ENCODE results near the gene CHST6. TPM values are rescaled to one million over a fixed set of nuclear protein-coding genes. Genes with fewer than 3 reads are reported as not detected.
"Not testable (repeated sequence)": the region's sequence is repeated elsewhere in the genome, so short reads cannot be mapped to it uniquely, and the experiment has no call there.

The CHST6 gene
- polyA plus RNA-seq, 3 donors: under 0.01 to 0.06 (median 0.04) TPM

DNA sequence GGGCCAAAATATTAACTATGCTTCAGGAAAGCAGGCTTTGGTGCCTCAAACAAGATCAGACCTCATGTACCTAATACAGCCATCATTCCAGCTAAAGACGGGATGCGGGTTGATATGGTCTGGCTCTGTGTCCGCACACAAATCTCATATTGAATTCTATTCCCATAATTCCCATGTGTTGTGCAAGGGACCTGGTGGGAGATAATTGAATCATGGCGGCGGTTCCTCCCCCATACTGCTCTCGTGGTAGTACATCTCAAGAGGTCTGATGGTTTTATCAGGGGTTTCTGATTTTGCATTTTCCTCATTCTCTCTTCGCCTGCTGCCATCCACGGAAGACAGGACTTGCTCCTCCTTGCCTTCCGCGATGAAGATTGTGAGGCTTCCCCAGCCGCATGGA, 19.1 kb upstream of the CHST6 start:
- no peak overlapping the region for H3K27ac ChIP-seq (ENCODE audit: low read depth, low read length)
- 95 to 97% (median 96%) methylated on average over 11 of the region's 11 CpGs for WGBS, 3 donors

DNA sequence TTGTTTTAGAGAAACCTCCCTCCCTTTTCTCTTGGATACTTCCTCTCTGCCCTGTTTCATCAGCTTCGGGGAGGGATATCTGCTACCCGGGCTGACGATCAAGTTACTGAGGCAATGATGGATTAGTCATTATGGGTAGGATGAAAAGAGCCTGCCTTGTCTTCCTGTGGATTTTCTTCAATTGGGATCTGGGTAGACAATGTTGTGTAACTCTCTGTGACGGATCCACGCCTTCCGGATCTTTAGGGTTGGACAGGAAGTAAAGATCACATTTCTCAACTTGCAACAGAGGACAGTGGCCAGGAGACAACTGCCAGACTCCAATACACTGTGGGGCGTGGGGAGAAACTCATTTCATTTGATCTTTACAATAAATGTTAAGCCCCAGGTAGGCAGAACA, 11.3 kb upstream of the CHST6 start:
- WGBS, 3 donors: 8 to 58% (median 17%) methylated on average over 7 of the region's 7 CpGs

DNA sequence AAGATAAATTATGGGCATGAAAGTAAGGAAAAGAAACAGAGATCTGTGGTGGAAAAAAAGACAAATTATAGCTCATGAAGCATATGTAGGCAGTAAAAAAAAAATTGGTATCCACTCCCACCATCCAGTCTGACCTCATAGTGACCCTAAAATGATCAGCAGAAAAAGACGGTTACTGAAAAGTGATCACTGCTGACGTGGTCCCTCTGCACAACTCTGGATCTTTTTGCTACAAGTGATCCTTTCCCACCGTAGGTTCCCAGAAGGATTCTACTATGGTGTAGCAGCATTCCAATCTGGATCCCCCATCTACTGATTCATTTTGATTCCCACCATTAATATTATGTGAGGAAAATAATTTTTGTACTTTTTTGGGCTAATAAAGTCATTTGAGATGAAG, 10.9 kb upstream of the CHST6 start:
- H3K27ac ChIP-seq (ENCODE audit: low read depth, low read length): no peak overlapping the region
- WGBS, 3 donors: 71 to 88% (median 72%) methylated on average over 3 of the region's 3 CpGs

More for the DNA sequence above, 11.3 kb upstream of the CHST6 start:
- H3K27ac ChIP-seq (ENCODE audit: low read depth, low read length): no peak overlapping the region

DNA sequence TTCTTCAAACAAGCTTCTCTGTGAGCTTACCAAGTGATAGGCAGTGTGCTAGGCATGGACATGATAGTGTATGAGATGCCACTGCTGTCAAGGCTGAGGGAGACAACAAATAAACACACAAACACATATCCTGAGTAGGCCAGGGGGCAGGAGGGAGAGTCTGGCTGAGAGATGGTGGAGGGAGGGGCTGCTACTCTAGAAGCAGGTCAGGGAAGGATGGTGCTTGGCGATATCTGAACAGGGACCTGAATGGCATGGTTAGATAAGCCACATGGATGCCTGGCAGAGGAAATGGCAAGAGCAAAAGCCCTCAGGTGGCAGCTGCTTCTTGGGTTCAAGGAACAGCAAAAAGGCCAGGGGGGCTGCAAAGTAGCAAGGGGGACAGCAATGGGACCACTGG, 8.6 kb upstream of the CHST6 start:
- 93 to 95% (median 94%) methylated on average over 1 of the region's 1 CpG for WGBS, 3 donors

DNA sequence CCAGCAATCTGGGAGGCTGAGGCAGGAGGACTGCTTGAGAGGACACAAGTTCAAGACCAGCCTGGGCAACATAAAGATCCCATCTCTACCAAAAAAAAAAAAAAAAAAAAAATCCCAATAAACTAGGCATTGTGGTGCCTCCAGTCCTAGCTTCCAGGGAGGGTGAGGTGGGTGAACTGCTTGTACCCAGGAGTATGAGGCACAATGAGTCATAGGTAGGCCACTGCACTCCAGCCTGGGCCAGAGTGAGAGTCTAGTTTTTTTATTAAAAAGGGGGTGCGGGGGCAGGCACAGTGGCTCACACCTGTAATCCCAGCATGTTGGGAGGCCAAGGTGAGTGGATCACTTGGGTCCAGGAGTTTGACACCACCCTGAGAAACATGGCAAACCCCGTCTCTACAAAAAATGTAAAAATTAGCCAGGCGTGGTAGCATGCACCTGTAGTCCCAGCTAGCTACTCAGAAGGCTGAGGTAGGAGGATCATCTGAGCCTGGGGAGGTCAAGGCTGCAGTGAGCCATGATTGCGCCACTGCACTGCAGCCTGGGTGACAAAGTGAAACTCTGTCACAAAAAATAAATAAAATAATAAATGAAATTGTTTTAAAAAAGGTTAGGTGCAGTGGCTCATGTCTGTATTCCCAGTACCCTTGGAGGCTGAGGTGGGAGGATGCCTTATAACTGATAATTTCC, 7.8 kb upstream of the CHST6 start:
- 84 to 99% (median 97%) methylated on average over 4 of the region's 4 CpGs for WGBS, 3 donors
- no peak overlapping the region for H3K27ac ChIP-seq (ENCODE audit: low read depth, low read length)

More for the DNA sequence above, 8.6 kb upstream of the CHST6 start:
- no peak overlapping the region for H3K27ac ChIP-seq (ENCODE audit: low read depth, low read length)

DNA sequence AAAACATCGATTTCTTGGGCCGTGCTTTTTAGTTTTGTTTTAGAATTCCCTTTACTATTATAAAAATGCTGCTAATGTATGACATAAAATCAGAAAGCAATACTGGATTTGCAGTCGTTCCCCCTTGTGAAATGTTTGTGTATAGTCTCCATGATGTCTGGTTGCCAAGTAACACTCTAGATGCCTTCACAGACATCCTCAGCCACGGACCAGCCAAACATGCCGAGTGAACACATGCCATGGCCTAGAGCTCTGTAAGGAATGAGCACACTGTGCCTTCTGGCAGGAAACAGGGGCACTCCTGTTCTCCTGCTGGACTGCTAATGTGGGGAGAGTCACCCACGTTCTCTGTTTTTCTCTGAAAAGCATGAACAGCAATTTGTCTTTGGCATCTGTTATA, 6.6 kb upstream of the CHST6 start:
- WGBS, 3 donors: 49 to 64% (median 54%) methylated on average over 6 of the region's 6 CpGs
- not testable (repeated sequence) for H3K27ac ChIP-seq (ENCODE audit: low read depth, low read length)

DNA sequence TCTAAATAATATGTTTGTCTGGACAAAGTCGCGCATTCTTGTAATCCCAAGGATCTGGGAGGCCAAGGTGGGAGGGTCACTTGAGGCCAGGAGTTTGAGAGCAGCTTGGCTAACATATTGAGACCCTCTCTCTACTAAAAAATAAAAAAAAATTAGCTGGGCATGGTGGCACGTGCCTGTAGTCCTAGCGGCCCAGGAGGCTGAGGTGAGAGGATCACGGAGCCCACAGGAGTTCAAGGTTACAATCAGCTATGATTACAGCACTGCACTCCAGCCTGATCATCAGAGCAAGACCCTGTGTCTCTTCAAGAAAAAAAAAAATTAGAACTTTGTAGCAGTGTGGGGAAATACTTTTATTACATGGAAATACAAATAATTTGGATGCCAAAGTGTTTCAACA, 6.1 kb upstream of the CHST6 start:
- WGBS, 3 donors: 85 to 89% (median 87%) methylated on average over 5 of the region's 5 CpGs
- no peak overlapping the region for H3K27ac ChIP-seq (ENCODE audit: low read depth, low read length)

DNA sequence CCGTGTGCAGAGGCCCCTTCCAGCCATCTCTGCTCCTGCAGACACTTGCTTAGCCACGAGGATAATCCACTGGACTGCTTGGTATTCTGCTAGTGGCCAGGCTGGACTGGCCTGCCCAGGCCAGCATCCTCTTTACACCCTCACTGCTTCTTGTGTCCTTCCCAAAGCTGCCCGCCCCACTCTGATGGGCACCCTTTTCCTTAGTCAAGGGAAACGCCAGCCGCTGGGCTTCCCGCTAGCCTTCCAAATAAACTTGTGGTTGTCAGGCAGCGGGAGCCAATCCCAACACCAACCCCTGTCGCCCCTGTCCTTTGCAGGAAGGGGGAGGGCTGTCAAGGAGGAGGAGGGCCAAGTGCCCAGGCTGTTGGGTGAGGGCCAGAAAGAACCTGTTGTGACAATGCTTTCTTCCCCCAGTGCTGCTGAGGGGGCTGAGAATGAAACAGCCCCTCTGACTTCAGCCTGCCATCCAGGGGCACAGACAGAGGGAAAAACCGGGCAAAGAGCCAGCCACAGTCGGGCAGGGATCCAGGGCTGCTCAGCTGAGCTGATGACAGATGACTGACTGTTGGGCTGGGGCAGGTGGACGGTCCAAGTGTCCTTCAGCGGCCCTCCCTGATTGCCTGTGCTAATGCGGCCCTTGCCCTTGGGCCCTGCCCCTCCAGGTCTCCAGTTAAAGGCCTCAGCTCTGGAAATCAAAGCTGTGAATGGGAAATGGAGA, 3.5 kb upstream of the CHST6 start:
- H3K27ac ChIP-seq (ENCODE audit: low read depth, low read length): not testable (repeated sequence)
- 22 to 51% (median 36%) methylated on average over 7 to 10 of the region's 13 CpGs for WGBS, 3 donors

DNA sequence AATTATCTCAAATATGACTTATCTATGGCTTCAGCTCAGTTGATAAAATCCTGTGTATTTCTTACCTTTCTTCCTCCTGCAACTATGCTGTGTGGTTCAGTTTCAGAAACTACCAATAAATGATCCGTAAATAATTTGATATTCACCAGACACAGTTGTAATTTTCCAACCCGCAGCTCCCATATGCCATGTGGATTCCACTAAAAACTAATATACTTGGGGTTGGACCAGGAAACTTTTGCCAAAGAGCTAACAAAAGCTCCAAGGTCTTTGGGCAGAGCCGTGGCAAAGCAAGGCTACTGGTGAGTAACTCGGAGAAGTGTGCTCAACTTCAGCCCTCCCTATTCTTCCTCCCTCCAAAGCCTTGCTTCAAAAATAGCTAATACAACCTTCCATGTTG, 2.3 kb upstream of the CHST6 start:
- H3K27ac ChIP-seq (ENCODE audit: low read depth, low read length): no peak overlapping the region
- whole genome bisulfite sequencing, 3 donors: 29 to 78% (median 57%) methylated on average over 4 of the region's 4 CpGs

DNA sequence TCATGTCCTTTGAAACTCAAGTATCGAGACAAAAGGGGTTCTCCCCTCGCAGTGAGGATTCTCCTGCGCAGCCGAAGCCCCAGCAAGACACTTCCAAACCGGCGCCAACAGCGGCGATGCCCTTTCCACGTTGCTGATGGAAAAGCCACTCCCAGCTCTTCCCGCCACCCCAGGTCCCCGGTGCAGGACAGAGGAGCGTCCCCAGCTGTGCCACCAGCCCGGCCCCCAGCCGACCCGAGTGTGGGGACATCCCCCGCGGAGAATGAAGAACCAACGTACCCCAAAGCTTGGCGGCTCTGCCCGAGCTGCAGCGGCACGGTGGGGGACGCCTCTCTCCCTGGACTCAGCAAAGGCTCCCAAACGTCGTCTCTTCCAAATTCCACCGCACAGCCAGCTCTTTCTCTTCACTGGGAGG, 573 bp downstream of the CHST6 start:
- 7 to 13% (median 8%) methylated on average over 26 of the region's 26 CpGs for WGBS, 3 donors
- no peak overlapping the region for H3K27ac ChIP-seq (ENCODE audit: low read depth, low read length)

DNA sequence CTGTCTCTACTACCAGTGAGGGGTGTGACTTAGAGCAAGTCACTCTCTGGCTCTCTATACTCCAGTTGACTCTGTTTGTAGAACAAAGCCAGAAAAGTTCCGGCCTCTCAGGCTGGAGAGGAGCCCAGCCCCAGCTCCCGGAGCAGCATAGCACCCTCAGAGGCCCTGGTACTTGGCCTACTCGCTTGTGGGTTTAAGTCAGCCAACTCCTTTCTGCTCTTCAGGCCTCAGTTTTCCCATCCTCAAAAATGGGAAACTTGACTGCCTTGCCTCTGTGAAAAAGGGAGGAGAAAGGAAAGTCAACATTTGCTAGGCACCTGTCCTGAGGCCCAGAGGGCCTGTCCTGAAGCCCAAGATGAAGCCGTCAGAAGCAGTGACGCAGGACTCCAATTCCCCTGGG, 1.1 kb downstream of the CHST6 start:
- no peak overlapping the region for H3K27ac ChIP-seq (ENCODE audit: low read depth, low read length)
- 61 to 74% (median 70%) methylated on average over 5 of the region's 5 CpGs for WGBS, 3 donors

DNA sequence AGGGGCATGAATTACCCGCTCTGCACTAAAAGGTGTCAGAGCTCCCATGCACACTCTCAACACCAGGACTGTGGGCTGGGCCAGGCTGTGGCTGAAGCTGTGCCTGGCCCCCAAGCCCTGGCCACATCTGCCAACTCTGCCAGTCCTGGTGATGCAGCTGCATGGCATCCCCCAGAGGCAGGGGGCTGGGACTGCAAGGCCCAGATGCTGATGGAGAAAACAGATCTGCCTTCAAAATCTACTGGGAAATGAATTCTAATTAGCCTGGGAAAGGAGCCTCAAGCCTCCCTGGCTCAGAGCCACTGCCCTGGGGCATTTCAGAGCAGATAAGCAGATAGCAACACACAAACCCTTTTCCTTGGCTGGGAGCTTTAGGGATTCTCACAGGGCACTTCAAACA, 3.4 kb downstream of the CHST6 start:
- no peak overlapping the region for H3K27ac ChIP-seq (ENCODE audit: low read depth, low read length)
- 86 to 97% (median 95%) methylated on average over 1 of the region's 1 CpG for WGBS, 3 donors

DNA sequence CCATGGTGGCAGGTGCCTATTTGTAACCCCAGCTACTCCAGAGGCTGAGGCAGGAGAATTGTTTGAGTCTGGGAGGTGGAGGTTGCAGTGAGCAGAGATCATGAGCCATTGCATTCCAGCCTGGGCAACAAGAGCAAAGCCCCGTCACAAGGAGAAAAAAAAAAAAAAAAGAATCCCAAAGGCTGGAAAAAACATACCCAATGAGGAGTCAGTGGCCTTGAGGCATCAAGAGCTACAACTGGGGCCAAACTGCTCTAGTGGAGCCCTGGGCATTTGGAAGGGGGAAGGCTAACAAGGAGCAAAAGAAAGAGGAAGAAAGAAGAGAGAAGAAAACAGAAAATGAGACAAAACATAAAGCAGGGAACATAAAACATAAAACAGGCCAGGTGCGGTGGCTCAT, 6.9 kb downstream of the CHST6 start:
- WGBS, 3 donors: 82 to 93% (median 89%) methylated on average over 2 of the region's 2 CpGs
- H3K27ac ChIP-seq (ENCODE audit: low read depth, low read length): no peak overlapping the region

DNA sequence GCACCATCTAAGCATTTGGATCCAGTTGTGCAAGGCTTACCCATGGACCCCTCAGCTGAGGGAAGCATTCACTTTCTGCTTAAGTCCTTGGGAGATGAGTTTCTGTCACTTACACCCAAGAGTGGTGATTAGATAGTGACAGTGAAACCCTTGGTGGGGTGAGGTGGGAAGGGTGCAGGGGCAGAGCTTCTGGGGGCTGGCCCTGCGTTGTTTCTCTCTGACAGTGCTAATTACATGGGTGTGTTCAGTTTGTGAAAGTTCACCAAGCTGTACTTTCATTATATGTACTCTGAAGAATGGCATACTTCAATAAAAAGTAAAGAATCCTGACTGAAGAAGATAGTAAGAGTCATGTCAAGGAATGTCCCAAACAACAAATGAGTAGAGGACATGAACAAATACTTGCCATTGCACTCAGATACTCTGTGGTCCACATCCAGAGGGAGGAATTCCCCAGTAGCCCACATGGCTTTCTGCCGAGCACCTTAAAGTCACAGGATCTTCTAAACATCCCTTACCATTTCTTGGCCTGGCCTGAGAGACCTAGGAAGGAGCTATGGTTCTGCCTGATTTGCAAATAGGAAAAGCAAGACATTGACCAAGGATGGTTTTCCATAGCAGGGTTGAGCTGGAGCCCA, 8.4 kb downstream of the CHST6 start:
- H3K27ac ChIP-seq (ENCODE audit: low read depth, low read length): no peak overlapping the region
- 84 to 92% (median 88%) methylated on average over 2 of the region's 2 CpGs for WGBS, 3 donors

DNA sequence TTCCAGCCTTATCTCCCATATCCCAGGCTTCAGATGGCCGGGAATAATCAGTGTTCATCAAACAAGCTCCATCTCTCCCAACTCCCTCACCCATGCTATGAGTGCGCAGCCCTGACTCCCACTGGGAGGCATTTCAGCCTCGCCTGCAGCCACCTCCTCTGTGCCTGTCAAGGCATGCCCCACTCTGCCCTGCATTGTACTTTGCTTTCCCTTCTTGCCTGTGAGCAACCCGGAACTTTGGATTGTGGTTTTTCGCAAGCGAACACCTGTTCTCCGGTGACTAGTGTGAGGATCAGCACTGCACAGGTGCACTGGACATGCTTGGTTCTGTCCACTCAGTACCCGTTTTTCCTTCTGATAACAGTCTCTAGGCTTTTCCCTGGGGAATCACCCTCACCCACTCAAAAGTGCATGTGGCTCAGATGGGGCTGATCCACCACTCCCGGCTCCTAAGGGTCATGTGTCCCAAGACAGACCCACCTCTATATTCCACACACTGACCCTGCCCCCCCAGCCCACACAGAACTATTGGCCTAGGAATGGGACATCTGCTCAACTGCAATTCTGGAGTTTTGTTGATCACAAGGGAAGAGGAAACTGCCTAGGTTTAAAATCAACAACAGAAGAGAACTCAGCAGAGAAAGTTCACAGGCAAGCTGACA, 9.1 kb downstream of the CHST6 start:
- WGBS, 3 donors: 62 to 88% (median 81%) methylated on average over 9 of the region's 9 CpGs
- no peak overlapping the region for H3K27ac ChIP-seq (ENCODE audit: low read depth, low read length)

DNA sequence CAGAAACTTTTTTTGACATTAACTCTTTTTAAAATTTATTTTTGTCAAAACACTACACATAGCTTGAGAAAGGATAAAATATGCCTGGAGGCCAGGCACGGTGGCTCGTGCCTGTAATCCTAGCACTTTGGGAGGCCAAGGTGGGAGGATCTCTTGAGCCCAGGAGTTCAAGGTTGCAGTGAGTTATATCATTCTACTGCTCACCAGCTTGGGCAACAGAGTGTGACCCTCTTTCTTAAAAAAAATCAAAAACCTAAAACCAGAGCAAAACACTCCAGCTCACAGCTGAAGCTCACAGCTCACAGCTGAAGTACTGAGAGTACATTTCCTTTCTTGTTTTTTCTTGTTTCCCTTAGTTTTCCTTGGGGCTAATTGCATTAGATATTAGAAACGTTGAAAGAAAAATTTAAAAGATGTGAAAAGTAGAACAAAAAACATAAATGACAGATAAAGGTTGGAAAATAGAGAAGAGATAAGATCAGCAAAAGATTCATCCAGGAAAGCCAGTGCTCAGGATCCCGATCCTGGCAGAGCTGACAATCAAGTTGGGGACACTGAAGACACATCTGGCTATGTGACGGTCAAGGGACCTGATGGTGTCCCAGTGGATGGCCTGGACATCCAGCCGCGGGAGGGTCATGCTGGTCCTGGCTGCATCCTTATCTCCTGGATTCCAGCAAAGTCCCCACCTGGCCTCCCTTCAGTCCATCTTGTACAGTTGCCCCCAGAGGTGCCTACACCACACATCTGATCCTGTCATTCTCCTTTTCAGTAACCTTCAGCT, 9.8 kb downstream of the CHST6 start:
- 83 to 90% (median 87%) methylated on average over 7 of the region's 7 CpGs for WGBS, 3 donors
- no peak overlapping the region for H3K27ac ChIP-seq (ENCODE audit: low read depth, low read length)

DNA sequence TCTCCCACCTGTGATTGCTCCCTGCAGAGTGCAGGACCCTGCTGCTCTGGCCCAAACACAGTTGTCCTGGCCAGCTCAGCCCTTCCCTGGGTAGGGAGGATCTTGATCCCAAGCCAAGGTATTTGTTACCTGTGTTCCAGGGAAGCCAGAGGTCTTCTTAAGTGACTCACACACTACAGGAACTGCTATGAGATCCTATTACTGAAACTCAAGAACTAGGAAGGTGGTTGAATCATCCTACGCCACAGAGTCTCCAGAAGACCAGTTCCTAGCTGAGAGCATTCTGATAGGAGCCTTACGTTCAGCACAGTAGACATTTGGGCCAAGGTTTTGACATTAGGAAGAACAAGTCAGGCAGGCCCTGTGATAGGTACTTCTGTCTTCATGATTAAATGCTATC, 12.0 kb downstream of the CHST6 start:
- 81 to 93% (median 92%) methylated on average over 2 of the region's 2 CpGs for WGBS, 3 donors
- no peak overlapping the region for H3K27ac ChIP-seq (ENCODE audit: low read depth, low read length)

DNA sequence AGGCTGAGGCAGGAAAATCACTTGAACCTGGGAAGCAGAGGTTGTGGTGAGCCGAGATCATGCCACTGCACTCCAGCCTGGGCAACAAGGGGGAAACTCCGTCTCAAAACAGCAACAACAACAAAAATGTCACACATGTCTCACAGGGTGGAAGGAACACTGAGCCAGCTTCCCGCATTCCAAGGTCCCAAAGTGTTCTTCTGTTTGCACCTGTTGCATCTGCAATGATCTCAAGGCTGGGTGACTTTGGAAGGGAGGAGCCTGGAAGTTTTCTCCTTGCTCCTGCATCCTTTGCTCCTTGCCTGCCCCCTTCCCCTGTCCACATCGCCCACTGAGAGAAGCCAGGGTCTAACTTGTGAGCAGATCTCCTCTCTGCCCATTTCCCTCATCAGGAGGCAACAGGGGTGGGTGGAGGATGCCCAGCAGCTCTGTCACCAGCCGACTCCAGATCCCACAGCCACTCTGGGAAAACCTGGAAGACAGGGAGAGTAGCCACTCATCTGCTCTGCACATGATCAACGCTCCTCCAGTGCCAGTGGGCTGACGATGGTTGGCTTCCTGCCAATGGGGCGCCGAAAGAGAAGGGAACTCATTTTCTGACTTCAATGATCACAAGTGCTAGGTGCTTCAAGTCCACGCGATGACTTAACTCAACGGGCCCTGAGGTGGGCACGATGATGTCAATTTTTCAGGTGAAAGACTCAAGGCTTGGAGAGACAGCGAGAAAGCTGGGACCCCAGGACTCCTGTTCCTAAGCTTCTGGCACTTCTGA, 12.6 kb downstream of the CHST6 start:
- WGBS, 3 donors: 74 to 83% (median 77%) methylated on average over 14 of the region's 14 CpGs
- H3K27ac ChIP-seq (ENCODE audit: low read depth, low read length): no peak overlapping the region
